ENCODE results near the gene DYRK1B.
"Not testable (repeated sequence)": the region's sequence is repeated elsewhere in the genome, so short reads cannot be mapped to it uniquely, and the experiment has no call there.

Gene DYRK1B

GRCh38 chr19:39823686-39824085, 10.3 kb downstream of the DYRK1B start:
- Histone ChIP-seq H3K36me3 (ENCODE audit: control insufficient read depth, insufficient read depth, low read length) (peaks cover 24% of the 10 kb centered on the region), H3K27ac (ENCODE audit: low read depth, low read length, severe bottlenecking) (no peak overlapping the region), H3K4me1 (ENCODE audit: control insufficient read depth, insufficient read depth, low read length, poor library complexity, severe bottlenecking) (no peaks in the 10 kb centered on the region), H3K9me3 (ENCODE audit: control insufficient read depth, low read length) (no peaks in the 10 kb centered on the region), H3K4me3 (ENCODE audit: extremely low read depth, insufficient read depth, low read length, poor library complexity, severe bottlenecking) (peak overlapping the region; percentile 42)
- 69 to 74% methylated on average over 7 of the region's 7 CpGs for WGBS, 2 experiments (ENCODE audit: insufficient coverage in 2 of 2)

- Histone ChIP-seq H3K4me3 (ENCODE audit: extremely low read depth, insufficient read depth, low read length, poor library complexity, severe bottlenecking) (no peak overlapping the region), H3K9me3 (ENCODE audit: control insufficient read depth, low read length) (no peaks in the 10 kb centered on the region), H3K4me1 (ENCODE audit: control insufficient read depth, insufficient read depth, low read length, poor library complexity, severe bottlenecking) (no peaks in the 10 kb centered on the region), H3K36me3 (ENCODE audit: control insufficient read depth, insufficient read depth, low read length) (peaks cover 4% of the 10 kb centered on the region), H3K27ac (ENCODE audit: low read depth, low read length, severe bottlenecking) (no peak overlapping the region)
- WGBS, 2 experiments (ENCODE audit: insufficient coverage in 2 of 2), result 90 to 96% methylated on average over 2 to 4 of the region's 6 CpGs
These were observed 13.3 kb downstream of the DYRK1B start for GRCh38 chr19:39820696-39821095.

- no peaks in the 10 kb centered on the region for H3K4me1 ChIP-seq (ENCODE audit: control insufficient read depth, insufficient read depth, low read length, poor library complexity, severe bottlenecking)
- no peak overlapping the region for H3K4me3 ChIP-seq (ENCODE audit: extremely low read depth, insufficient read depth, low read length, poor library complexity, severe bottlenecking)
- H3K27ac ChIP-seq (ENCODE audit: low read depth, low read length, severe bottlenecking), result no peak overlapping the region
- no peaks in the 10 kb centered on the region for H3K36me3 ChIP-seq (ENCODE audit: control insufficient read depth, insufficient read depth, low read length)
- no peaks in the 10 kb centered on the region for H3K9me3 ChIP-seq (ENCODE audit: control insufficient read depth, low read length)
- WGBS, 2 experiments (ENCODE audit: insufficient coverage in 2 of 2), result 69 to 75% methylated on average over 1 of the region's 3 CpGs
These were observed 14.2 kb downstream of the DYRK1B start for GRCh38 chr19:39819786-39820185.

- no peak overlapping the region for H3K4me3 ChIP-seq (ENCODE audit: extremely low read depth, insufficient read depth, low read length, poor library complexity, severe bottlenecking)
- 85 to 91% methylated on average over 4 of the region's 4 CpGs for WGBS, 2 experiments (ENCODE audit: insufficient coverage in 2 of 2)
- no peaks in the 10 kb centered on the region for H3K4me1 ChIP-seq (ENCODE audit: control insufficient read depth, insufficient read depth, low read length, poor library complexity, severe bottlenecking)
- no peak overlapping the region for H3K27ac ChIP-seq (ENCODE audit: low read depth, low read length, severe bottlenecking)
- no peaks in the 10 kb centered on the region for H3K9me3 ChIP-seq (ENCODE audit: control insufficient read depth, low read length)
- no peaks in the 10 kb centered on the region for H3K36me3 ChIP-seq (ENCODE audit: control insufficient read depth, insufficient read depth, low read length)
These were observed 15.3 kb downstream of the DYRK1B start for GRCh38 chr19:39818626-39819097.

- WGBS, 2 experiments (ENCODE audit: insufficient coverage in 2 of 2), result 88 to 89% methylated on average over 8 to 11 of the region's 12 CpGs
- no peak overlapping the region for H3K4me3 ChIP-seq (ENCODE audit: extremely low read depth, insufficient read depth, low read length, poor library complexity, severe bottlenecking)
- no peaks in the 10 kb centered on the region for H3K4me1 ChIP-seq (ENCODE audit: control insufficient read depth, insufficient read depth, low read length, poor library complexity, severe bottlenecking)
- no peaks in the 10 kb centered on the region for H3K36me3 ChIP-seq (ENCODE audit: control insufficient read depth, insufficient read depth, low read length)
- no peak overlapping the region for H3K27ac ChIP-seq (ENCODE audit: low read depth, low read length, severe bottlenecking)
- no peaks in the 10 kb centered on the region for H3K9me3 ChIP-seq (ENCODE audit: control insufficient read depth, low read length)
These were observed 15.9 kb downstream of the DYRK1B start for GRCh38 chr19:39817888-39818561.

- Histone ChIP-seq H3K27ac (ENCODE audit: low read depth, low read length, severe bottlenecking) (no peak overlapping the region), H3K4me1 (ENCODE audit: control insufficient read depth, insufficient read depth, low read length, poor library complexity, severe bottlenecking) (no peaks in the 10 kb centered on the region), H3K4me3 (ENCODE audit: extremely low read depth, insufficient read depth, low read length, poor library complexity, severe bottlenecking) (no peak overlapping the region), H3K36me3 (ENCODE audit: control insufficient read depth, insufficient read depth, low read length) (no peaks in the 10 kb centered on the region), H3K9me3 (ENCODE audit: control insufficient read depth, low read length) (no peaks in the 10 kb centered on the region)
- 85 to 93% methylated on average over 4 to 5 of the region's 5 CpGs for WGBS, 2 experiments (ENCODE audit: insufficient coverage in 2 of 2)
These were observed 17.5 kb downstream of the DYRK1B start for GRCh38 chr19:39816287-39817048.

- Histone ChIP-seq H3K4me3 (ENCODE audit: extremely low read depth, insufficient read depth, low read length, poor library complexity, severe bottlenecking) (no peak overlapping the region), H3K4me1 (ENCODE audit: control insufficient read depth, insufficient read depth, low read length, poor library complexity, severe bottlenecking) (no peaks in the 10 kb centered on the region), H3K27ac (ENCODE audit: low read depth, low read length, severe bottlenecking) (no peak overlapping the region), H3K36me3 (ENCODE audit: control insufficient read depth, insufficient read depth, low read length) (no peaks in the 10 kb centered on the region), H3K9me3 (ENCODE audit: control insufficient read depth, low read length) (no peaks in the 10 kb centered on the region)
- 83 to 86% methylated on average over 1 to 2 of the region's 3 CpGs for WGBS, 2 experiments (ENCODE audit: insufficient coverage in 2 of 2)
These were observed 19.4 kb downstream of the DYRK1B start for GRCh38 chr19:39814595-39814994.

- H3K9me3 ChIP-seq (ENCODE audit: control insufficient read depth, low read length); H3K36me3 ChIP-seq (ENCODE audit: control insufficient read depth, insufficient read depth, low read length); H3K4me1 ChIP-seq (ENCODE audit: control insufficient read depth, insufficient read depth, low read length, poor library complexity, severe bottlenecking); H3K4me3 ChIP-seq (ENCODE audit: extremely low read depth, insufficient read depth, low read length, poor library complexity, severe bottlenecking); H3K27ac ChIP-seq (ENCODE audit: low read depth, low read length, severe bottlenecking): not testable (repeated sequence)
- 79 to 92% methylated on average over 2 to 3 of the region's 6 CpGs for WGBS, 2 experiments (ENCODE audit: insufficient coverage in 2 of 2)
These were observed 19.9 kb downstream of the DYRK1B start for GRCh38 chr19:39814111-39814510.

GRCh38 chr19:39813264-39813993, 20.5 kb downstream of the DYRK1B start:
- no peak overlapping the region for H3K4me3 ChIP-seq (ENCODE audit: extremely low read depth, insufficient read depth, low read length, poor library complexity, severe bottlenecking)

GRCh38 chr19:39811064-39811463, 22.9 kb downstream of the DYRK1B start:
- Histone ChIP-seq H3K4me3 (ENCODE audit: extremely low read depth, insufficient read depth, low read length, poor library complexity, severe bottlenecking) (no peak overlapping the region), H3K36me3 (ENCODE audit: control insufficient read depth, insufficient read depth, low read length) (no peaks in the 10 kb centered on the region), H3K9me3 (ENCODE audit: control insufficient read depth, low read length) (no peaks in the 10 kb centered on the region), H3K27ac (ENCODE audit: low read depth, low read length, severe bottlenecking) (no peak overlapping the region), H3K4me1 (ENCODE audit: control insufficient read depth, insufficient read depth, low read length, poor library complexity, severe bottlenecking) (no peaks in the 10 kb centered on the region)
- WGBS, 2 experiments (ENCODE audit: insufficient coverage in 2 of 2), result 71 to 93% methylated on average over 1 to 3 of the region's 4 CpGs

More at GRCh38 chr19:39813264-39813993, 20.5 kb downstream of the DYRK1B start:
- H3K36me3 ChIP-seq (ENCODE audit: control insufficient read depth, insufficient read depth, low read length), result no peaks in the 10 kb centered on the region
- H3K9me3 ChIP-seq (ENCODE audit: control insufficient read depth, low read length), result no peaks in the 10 kb centered on the region
- 83 to 93% methylated on average over 9 of the region's 9 CpGs for WGBS, 2 experiments (ENCODE audit: insufficient coverage in 2 of 2)
- H3K4me1 ChIP-seq (ENCODE audit: control insufficient read depth, insufficient read depth, low read length, poor library complexity, severe bottlenecking), result no peaks in the 10 kb centered on the region
- no peak overlapping the region for H3K27ac ChIP-seq (ENCODE audit: low read depth, low read length, severe bottlenecking)

All from mesodermal cell (in vitro differentiated cells).